Endothelial cell of umbilical vein (primary cell): ENCODE results near the gene GXYLT2. TPM values are rescaled to one million over a fixed set of nuclear protein-coding genes. Genes with fewer than 3 reads are reported as not detected.

Experiments used
- BruUV-seq: library from RNA; stranded (reverse); fragments of 400-500 nt; replicated peaks from 2 replicates; lab custom pipeline; 2021; lab: Mats Ljungman, UMichigan
- CTCF ChIA-PET: fragments of 300-600, 350-600 bp; sonication (Branson Sonifier 250); formaldehyde crosslinking; loops from one replicate; lab custom pipeline; 2021; ENCODE audit warnings: antibody characterized with exemption, inconsistent platforms; lab: Charles Lee
- POLR2A ChIA-PET: fragments of 300-600, 350-600 bp; sonication (Branson Sonifier 250); formaldehyde crosslinking; loops from one replicate; lab custom pipeline; 2021; ENCODE audit warnings: antibody characterized with exemption, inconsistent platforms; lab: Charles Lee
- DNase-seq: peaks from one replicate; pipeline ENCODE4 v3.0.0-alpha.2; 2011; ENCODE audit warnings: low read depth, low spot score
- FAIRE-seq: peaks from 2 replicates; lab custom pipeline; 2011; peaks lifted over from hg19 to GRCh38; lab: Jason Lieb, UNC
- H2AFZ ChIP-seq: 2 replicates; pipeline ENCODE4 v1.6.0; 2012; ENCODE audit warnings: low read depth, low read length, control low read depth, inconsistent platforms
- H3K27ac ChIP-seq: 2 replicates; pipeline ENCODE4 v1.5.1; 2011; ENCODE audit warnings: low read depth, mild to moderate bottlenecking, control low read depth, low read length, moderate library complexity; ENCODE audit not compliant: insufficient read depth
- H3K27me3 ChIP-seq, 2 experiments: 2 replicates each; pipeline versions ENCODE4 v1.6.0 to v1.6.1; 2011; ENCODE audit warnings: low read length in 2 of 2, mixed read lengths in 1 of 2; ENCODE audit not compliant: control insufficient read depth in 2 of 2, insufficient read depth in 2 of 2
- H3K36me3 ChIP-seq, 2 experiments: 2 replicates in 1 of 2; 3 replicates in 1 of 2; pipeline ENCODE4 v1.5.1; 2011; ENCODE audit warnings: low read length in 2 of 2, mild to moderate bottlenecking in 1 of 2, moderate library complexity in 1 of 2; ENCODE audit not compliant: control insufficient read depth in 2 of 2, insufficient read depth in 2 of 2; ENCODE audit errors: extremely low read depth in 1 of 2
- H3K4me1 ChIP-seq: 3 replicates; pipeline ENCODE4 v1.5.1; 2011; ENCODE audit warnings: mild to moderate bottlenecking, low read length; ENCODE audit not compliant: control insufficient read depth, insufficient read depth; ENCODE audit errors: extremely low read depth
- H3K4me2 ChIP-seq: 2 replicates; pipeline ENCODE4 v1.6.1; 2011; ENCODE audit warnings: low read length, control low read depth, mixed read lengths; ENCODE audit not compliant: insufficient read depth
- H3K4me3 ChIP-seq, 3 experiments: fragments of 200-600 bp in 1 of 3; sonication (generic), shearing (Covaris generic) in 1 of 3; replicated peaks in 1 of 3; 2 replicates each; pipeline ENCODE4 v1.5.1; 2011 to 2016; ENCODE audit warnings: control low read depth in 3 of 3, low read length in 3 of 3, mild to moderate bottlenecking in 2 of 3, inconsistent platforms in 1 of 3, low read depth in 1 of 3, moderate library complexity in 1 of 3; ENCODE audit not compliant: insufficient read depth in 1 of 3
- H3K79me2 ChIP-seq: 2 replicates; pipeline ENCODE4 v1.6.0; 2012; ENCODE audit warnings: low read length, inconsistent platforms; ENCODE audit not compliant: control insufficient read depth, insufficient read depth
- H3K9ac ChIP-seq: replicated peaks from 2 replicates; pipeline ENCODE3; 2011; ENCODE audit warnings: low read length, control low read depth; ENCODE audit not compliant: insufficient read depth; ENCODE audit errors: extremely low read depth
- H3K9me1 ChIP-seq: replicated peaks from 3 replicates; pipeline ENCODE4 v1.6.0; 2011; ENCODE audit warnings: mild to moderate bottlenecking, low read length; ENCODE audit not compliant: control insufficient read depth, insufficient read depth; ENCODE audit errors: extremely low read depth
- H3K9me3 ChIP-seq: replicated peaks from 2 replicates; pipeline ENCODE4 v1.5.1; 2012; ENCODE audit warnings: low read length, inconsistent platforms; ENCODE audit not compliant: control insufficient read depth, insufficient read depth
- H4K20me1 ChIP-seq: replicated peaks from 2 replicates; pipeline ENCODE3; 2011; ENCODE audit warnings: mild to moderate bottlenecking, low read length; ENCODE audit not compliant: control insufficient read depth, insufficient read depth; ENCODE audit errors: extremely low read depth
- EZH2 ChIP-seq: IDR thresholded peaks from 2 replicates; pipeline ENCODE4 v1.6.1; 2012; ENCODE audit warnings: borderline replicate concordance, low read depth, mild to moderate bottlenecking, moderate library complexity, low read length, inconsistent platforms; ENCODE audit not compliant: severe bottlenecking
- FOS ChIP-seq: IDR thresholded peaks from 2 replicates; pipeline ENCODE4 v1.6.1; 2011; ENCODE audit warnings: mild to moderate bottlenecking, low read length, moderate library complexity, borderline replicate concordance; ENCODE audit not compliant: insufficient read depth
- GATA2 ChIP-seq: IDR thresholded peaks from 2 replicates; pipeline ENCODE4 v1.7.0; 2011; ENCODE audit warnings: low read depth, mild to moderate bottlenecking, moderate library complexity, mixed read lengths, low read length; ENCODE audit not compliant: insufficient read length, insufficient read depth
- dilution Hi-C: fragments of 300-500 bp; cut with MboI; formaldehyde crosslinking; loops from one replicate; pipeline ENCODE4 v1.15.0; 2019; ENCODE audit warnings: low sequenced_read_pairs; ENCODE audit not compliant: extremely low pct_ligation_motif_present
- intact Hi-C: fragments of 100-400 bp; cut with micrococcal nuclease; formaldehyde crosslinking; loops from one replicate; pipeline ENCODE4 v1.10.0; 2022
- polyA plus RNA-seq, 4 experiments: library from polyadenylated mRNA; depleted of rRNA in 3 of 4; stranded (reverse) in 3 of 4; unstranded in 1 of 4; fragments of >200 nt; gene quantifications; 2 replicates each; pipeline versions ENCODE4 v1.2.1 to v1.2.3, GENCODE V29; 2011 to 2012; ENCODE audit warnings: missing spikeins in 1 of 4
- total RNA-seq: library from RNA; stranded (reverse); gene quantifications from 2 replicates; pipeline ENCODE4 v1.2.3, GENCODE V29; 2021

Gene GXYLT2
- total and polyA plus RNA-seq, 2 donors (not counting 3 experiments of a cell fraction or from before 2014, with no cell fraction given) = 0.07 to 0.24 TPM

GRCh38 chr3:72887343-72887704 lies 522 bp upstream of the GXYLT2 start:
- TF ChIP-seq EZH2 (peak; percentile 26), FOS (no peak)
- POLR2A ChIA-PET = no interaction called here
- CTCF ChIA-PET = interaction anchor here (0.8 to 2.6 kb wide), 7 partner anchors 9 to 169 kb away, joined by 3 to 14 read pairs (median 5); partner anchors contain the start of gene SHQ1
- Histone ChIP-seq H3K36me3 (no peaks in the 10 kb centered on the region), H3K4me3 (peak overlapping the region in 1 of 3 experiments; percentile 11), H3K9ac (no peak overlapping the region), H3K9me3 (no peaks in the 10 kb centered on the region), H2AFZ (peak overlapping the region; percentile 5), H3K4me2 (peak overlapping the region; percentile 46), H3K27me3 (peaks cover 43 to 44% of the 10 kb centered on the region in 2 experiments), H3K9me1 (no peaks in the 10 kb centered on the region), H3K79me2 (no peaks in the 10 kb centered on the region), H3K4me1 (peaks cover 5% of the 10 kb centered on the region), H3K27ac (no peak overlapping the region), H4K20me1 (no peaks in the 10 kb centered on the region)
- intact Hi-C loops (no loop called here), dilution Hi-C loops (no loop called here)
- FAIRE-seq (no peak), DNase-seq (no peak)
- BruUV-seq = no TSS peak

- no peaks in the 10 kb centered on the region for H3K79me2 ChIP-seq
- ChIA-PET POLR2A (no interaction called here), CTCF (interaction anchor here (1.0 to 2.6 kb wide), 8 partner anchors 11 to 1014 kb away, joined by 3 to 14 read pairs (median 4); partner anchors contain the start of gene SHQ1)
- H3K27me3 ChIP-seq = peaks cover 36 to 51% of the 10 kb centered on the region in 2 experiments
- FAIRE-seq (no peak), DNase-seq (peak; percentile 11)
- H3K9me3 ChIP-seq = no peaks in the 10 kb centered on the region
- peak overlapping the region; percentile 29 for H2AFZ ChIP-seq
- no peak overlapping the region for H3K9ac ChIP-seq
- no peak overlapping the region for H3K27ac ChIP-seq
- peaks cover 5% of the 10 kb centered on the region for H3K4me1 ChIP-seq
- no peaks in the 10 kb centered on the region for H4K20me1 ChIP-seq
- BruUV-seq = no TSS peak
- peak overlapping the region; percentile 63 for H3K4me2 ChIP-seq
- intact Hi-C loops (no loop called here), dilution Hi-C loops (no loop called here)
- H3K36me3 ChIP-seq = no peaks in the 10 kb centered on the region
- H3K9me1 ChIP-seq = no peaks in the 10 kb centered on the region
- no peak overlapping the region for H3K4me3 ChIP-seq
- TF ChIP-seq FOS (no peak), GATA2 (no peak), EZH2 (no peak)
These were observed 882 bp downstream of the GXYLT2 start for GRCh38 chr3:72888546-72889309.
